GM12873 (cell line): ENCODE data around the gene ACCSL.

ENCODE experiments used
- CTCF ChIP-seq: IDR thresholded peaks from 2 replicates; pipeline ENCODE4 v1.5.1; 2012; ENCODE audit warnings: low read depth, mild to moderate bottlenecking, moderate library complexity, low read length, control low read depth; ENCODE audit not compliant: insufficient read depth; ENCODE audit errors: missing control alignments

ACCSL gene

GRCh38 chr11:44088377-44088776 is 40.6 kb downstream of the ACCSL start:
- no peak for TF ChIP-seq CTCF

- TF ChIP-seq CTCF: no peak
Measured at GRCh38 chr11:44088871-44089270, 41.1 kb downstream of the ACCSL start.

GRCh38 chr11:44090539-44090938 is 42.8 kb downstream of the ACCSL start:
- TF ChIP-seq CTCF: no peak

GRCh38 chr11:44094260-44094868 is 46.6 kb downstream of the ACCSL start:
- TF ChIP-seq CTCF: peak; percentile 81

- TF ChIP-seq CTCF: peak; percentile 90
Measured at GRCh38 chr11:44095506-44096359, 48.0 kb downstream of the ACCSL start, which contains the start of gene EXT2. TSS of gene EXT2 (plus strand) at chr11:44095678. CDS start at chr11:44107713, 12,035 bp downstream.

- no peak for TF ChIP-seq CTCF
Measured at GRCh38 chr11:44096360-44097185, 48.8 kb downstream of the ACCSL start.

GRCh38 chr11:44097821-44098220 is 50.0 kb downstream of the ACCSL start:
- TF ChIP-seq CTCF: no peak
